HepG2 (cell line): ENCODE results near the gene KCTD21. TPM values are rescaled to one million over a fixed set of nuclear protein-coding genes. Genes with fewer than 3 reads are reported as not detected.

Experiments used
- FOXA3 ChIP-seq: IDR thresholded peaks from 2 replicates; pipeline ENCODE4 v1.6.1; 2016; ENCODE audit warnings: missing genetic modification reagents, missing compliant biosample characterization
- FOXK1 ChIP-seq: sonication (generic); formaldehyde crosslinking; IDR thresholded peaks from 2 replicates; pipeline ENCODE4 v1.4.0; 2020; ENCODE audit warnings: low read depth, missing genetic modification reagents, borderline replicate concordance
- HNRNPK ChIP-seq: fragments of 200-400 bp; formaldehyde crosslinking; IDR thresholded peaks from 2 replicates; pipeline ENCODE4 v1.6.1; 2018; ENCODE audit warnings: low read length, low read depth, moderate library complexity, mild to moderate bottlenecking; ENCODE audit not compliant: poor library complexity, severe bottlenecking
- NFE2L1 ChIP-seq: sonication (generic); formaldehyde crosslinking; IDR thresholded peaks from 2 replicates; pipeline ENCODE4 v1.4.0; 2020; ENCODE audit warnings: missing genetic modification reagents, mild to moderate bottlenecking, borderline replicate concordance
- RXRA ChIP-seq: sonication (generic); formaldehyde crosslinking; IDR thresholded peaks from 2 replicates; pipeline ENCODE4 v1.5.1; 2020; ENCODE audit warnings: missing genetic modification reagents
- SMARCC2 ChIP-seq: fragments of 450-650 bp; IDR thresholded peaks from 2 replicates; pipeline ENCODE4 v1.6.1; 2017; ENCODE audit warnings: antibody characterized with exemption, mild to moderate bottlenecking
- SMC3 ChIP-seq: IDR thresholded peaks from 2 replicates; pipeline ENCODE4 v1.6.1; 2011; ENCODE audit warnings: low read length, improper control_type of control experiment
- polyA plus RNA-seq, 8 experiments: library from polyadenylated mRNA; depleted of rRNA in 3 of 8; stranded (reverse) in 7 of 8; unstranded in 1 of 8; fragments of >200 nt; fragmentation: Illumina TruSeq in 4 of 8; extraction: Trizol in 4 of 8; gene quantifications; 2 replicates each; pipeline versions ENCODE4 v1.2.1 to v1.2.3, GENCODE V29; 2011 to 2016; ENCODE audit warnings: low read depth in 4 of 8, missing spikeins in 1 of 8, mixed read lengths in 1 of 8; ENCODE audit not compliant: insufficient read depth in 1 of 8
- total RNA-seq, 5 experiments: library from RNA; depleted of rRNA; stranded (reverse); fragments of >200 nt; fragmentation: Illumina TruSeq; extraction: Trizol; gene quantifications; 2 replicates each; pipeline ENCODE4 v1.2.3, GENCODE V29; 2016; ENCODE audit warnings: low read depth in 1 of 5
- TF ChIP-seq, protein P1 (sequence below): sonication (generic); formaldehyde crosslinking; IDR thresholded peaks from 2 replicates; pipeline ENCODE4 v1.5.0; 2020; ENCODE audit warnings: mild to moderate bottlenecking, missing genetic modification reagents, moderate library complexity
- TF ChIP-seq, protein P2 (sequence below), 2 experiments: sonication (generic) in 1 of 2; formaldehyde crosslinking in 1 of 2; IDR thresholded peaks; 2 replicates each; pipeline versions ENCODE4 v1.4.0 to v1.6.1; 2018 to 2020; ENCODE audit warnings: missing genetic modification reagents in 2 of 2, borderline replicate concordance in 1 of 2, low read depth in 1 of 2, mild to moderate bottlenecking in 1 of 2, missing biosample characterization in 1 of 2
- TF ChIP-seq, protein P3 (sequence below): sonication (generic); formaldehyde crosslinking; IDR thresholded peaks from 2 replicates; pipeline ENCODE4 v1.4.0; 2020; ENCODE audit warnings: missing genetic modification reagents

Gene KCTD21
- total and polyA plus RNA-seq, 2 of the 13 experiments (the other 11 are each of a cell fraction or from before 2014, with no cell fraction given), result 3.1 to 13.5 TPM

DNA sequence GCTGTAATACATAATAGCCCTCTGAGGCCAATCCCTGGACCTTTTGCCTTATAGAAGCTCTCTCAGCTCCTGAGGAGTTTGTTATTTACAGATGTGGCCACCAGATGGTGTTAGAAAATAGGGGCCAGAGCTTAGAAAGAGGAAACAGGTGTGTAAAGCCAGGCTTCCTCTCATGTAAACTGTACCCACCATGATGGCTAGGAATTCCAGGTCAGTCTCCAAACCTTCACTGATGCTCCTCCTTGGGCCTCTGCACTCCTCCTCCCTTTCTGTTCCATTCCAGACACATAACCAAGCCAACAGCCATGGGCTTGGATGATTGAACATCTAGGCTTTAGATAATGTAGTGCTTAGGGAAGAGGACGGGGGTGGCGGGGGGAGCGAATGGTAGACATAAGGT, 40.0 kb upstream of the KCTD21 start (continued):
- TF ChIP-seq, protein P1, sequence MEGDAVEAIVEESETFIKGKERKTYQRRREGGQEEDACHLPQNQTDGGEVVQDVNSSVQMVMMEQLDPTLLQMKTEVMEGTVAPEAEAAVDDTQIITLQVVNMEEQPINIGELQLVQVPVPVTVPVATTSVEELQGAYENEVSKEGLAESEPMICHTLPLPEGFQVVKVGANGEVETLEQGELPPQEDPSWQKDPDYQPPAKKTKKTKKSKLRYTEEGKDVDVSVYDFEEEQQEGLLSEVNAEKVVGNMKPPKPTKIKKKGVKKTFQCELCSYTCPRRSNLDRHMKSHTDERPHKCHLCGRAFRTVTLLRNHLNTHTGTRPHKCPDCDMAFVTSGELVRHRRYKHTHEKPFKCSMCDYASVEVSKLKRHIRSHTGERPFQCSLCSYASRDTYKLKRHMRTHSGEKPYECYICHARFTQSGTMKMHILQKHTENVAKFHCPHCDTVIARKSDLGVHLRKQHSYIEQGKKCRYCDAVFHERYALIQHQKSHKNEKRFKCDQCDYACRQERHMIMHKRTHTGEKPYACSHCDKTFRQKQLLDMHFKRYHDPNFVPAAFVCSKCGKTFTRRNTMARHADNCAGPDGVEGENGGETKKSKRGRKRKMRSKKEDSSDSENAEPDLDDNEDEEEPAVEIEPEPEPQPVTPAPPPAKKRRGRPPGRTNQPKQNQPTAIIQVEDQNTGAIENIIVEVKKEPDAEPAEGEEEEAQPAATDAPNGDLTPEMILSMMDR (CRISPR knock-in tag), result peak; percentile 81
- TF ChIP-seq, protein P2, sequence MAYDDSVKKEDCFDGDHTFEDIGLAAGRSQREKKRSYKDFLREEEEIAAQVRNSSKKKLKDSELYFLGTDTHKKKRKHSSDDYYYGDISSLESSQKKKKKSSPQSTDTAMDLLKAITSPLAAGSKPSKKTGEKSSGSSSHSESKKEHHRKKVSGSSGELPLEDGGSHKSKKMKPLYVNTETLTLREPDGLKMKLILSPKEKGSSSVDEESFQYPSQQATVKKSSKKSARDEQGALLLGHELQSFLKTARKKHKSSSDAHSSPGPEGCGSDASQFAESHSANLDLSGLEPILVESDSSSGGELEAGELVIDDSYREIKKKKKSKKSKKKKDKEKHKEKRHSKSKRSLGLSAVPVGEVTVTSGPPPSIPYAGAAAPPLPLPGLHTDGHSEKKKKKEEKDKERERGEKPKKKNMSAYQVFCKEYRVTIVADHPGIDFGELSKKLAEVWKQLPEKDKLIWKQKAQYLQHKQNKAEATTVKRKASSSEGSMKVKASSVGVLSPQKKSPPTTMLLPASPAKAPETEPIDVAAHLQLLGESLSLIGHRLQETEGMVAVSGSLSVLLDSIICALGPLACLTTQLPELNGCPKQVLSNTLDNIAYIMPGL (CRISPR knock-in tag; IDR thresholded peaks at IDR 0.05; ENCODE audit: borderline replicate concordance in 1 of 2, low read depth in 1 of 2), result peak in 1 of 2 experiments; percentile 29; a peak in 1 of 4 replicates
- TF ChIP-seq RXRA (CRISPR knock-in tag) (no peak), FOXA3 (peak; percentile 60), SMC3 (peak; percentile 86), NFE2L1 (no peak), FOXK1 (CRISPR knock-in tag) (peak; percentile 25; the same call in 1 of the 2 replicates), HNRNPK (no peak), SMARCC2 (no peak)
- TF ChIP-seq, protein P3, sequence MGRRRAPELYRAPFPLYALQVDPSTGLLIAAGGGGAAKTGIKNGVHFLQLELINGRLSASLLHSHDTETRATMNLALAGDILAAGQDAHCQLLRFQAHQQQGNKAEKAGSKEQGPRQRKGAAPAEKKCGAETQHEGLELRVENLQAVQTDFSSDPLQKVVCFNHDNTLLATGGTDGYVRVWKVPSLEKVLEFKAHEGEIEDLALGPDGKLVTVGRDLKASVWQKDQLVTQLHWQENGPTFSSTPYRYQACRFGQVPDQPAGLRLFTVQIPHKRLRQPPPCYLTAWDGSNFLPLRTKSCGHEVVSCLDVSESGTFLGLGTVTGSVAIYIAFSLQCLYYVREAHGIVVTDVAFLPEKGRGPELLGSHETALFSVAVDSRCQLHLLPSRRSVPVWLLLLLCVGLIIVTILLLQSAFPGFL (CRISPR knock-in tag), result no peak
